GM12878 (cell line): ENCODE data around the gene SLC30A4. TPM values are rescaled to one million over a fixed set of nuclear protein-coding genes. Genes with fewer than 3 reads are reported as not detected.

Experiments used
- ATAC-seq: fragments of 200-7000 bp; cut with Tn5 transposase; 3 replicates; pipeline ENCODE4 v1.9.1; 2020; ENCODE audit warnings: mild to moderate bottlenecking, moderate library complexity
- BruUV-seq: library from RNA; stranded (reverse); fragments of 400-500 nt; replicated peaks from 2 replicates; lab custom pipeline; 2021; lab: Mats Ljungman, UMichigan
- CTCF ChIA-PET: fragments of 300-600 bp; sonication (Branson Sonifier 250); formaldehyde crosslinking; extraction: SDS; loops from one replicate; lab custom pipeline; 2021; ENCODE audit warnings: inconsistent platforms; lab: Yijun Ruan, JAX
- POLR2A ChIA-PET: fragments of 350-600 bp; formaldehyde crosslinking; extraction: SDS; loops from one replicate; lab custom pipeline; 2021; ENCODE audit warnings: inconsistent platforms; lab: Charles Lee
- RAD21 ChIA-PET: fragments of 300-600 bp; sonication (Branson Sonifier 250); formaldehyde crosslinking; loops from one replicate; lab custom pipeline; 2023; ENCODE audit warnings: antibody characterized with exemption; ENCODE audit not compliant: unreplicated experiment; lab: Charles Lee
- SMC1A ChIA-PET: fragments of 300-600 bp; sonication (Branson Sonifier 250); formaldehyde crosslinking; loops from one replicate; lab custom pipeline; 2023; ENCODE audit not compliant: unreplicated experiment, uncharacterized antibody; lab: Charles Lee
- DNase-seq: peaks from one replicate; pipeline ENCODE4 v3.0.0-alpha.2; 2011; ENCODE audit warnings: low read depth, low spot score
- FAIRE-seq: peaks from 3 replicates; lab custom pipeline; 2011; peaks lifted over from hg19 to GRCh38; lab: Jason Lieb, UNC
- H2AFZ ChIP-seq: 2 replicates; pipeline ENCODE4 v1.6.0; 2011; ENCODE audit warnings: low read depth, low read length, control low read depth; ENCODE audit not compliant: control insufficient read depth
- H3K27ac ChIP-seq: 2 replicates; pipeline ENCODE4 v1.5.1; 2011; ENCODE audit warnings: control low read depth; ENCODE audit not compliant: control insufficient read depth, insufficient read depth
- H3K27me3 ChIP-seq, 2 experiments: replicated peaks in 1 of 2; 2 replicates each; pipeline versions ENCODE4 v1.6.0 to v1.6.1; 2011; ENCODE audit warnings: low read length in 1 of 2; ENCODE audit not compliant: control insufficient read depth in 2 of 2, insufficient read depth in 2 of 2
- H3K36me3 ChIP-seq, 2 experiments: 2 replicates each; pipeline ENCODE4 v1.5.1; 2011; ENCODE audit warnings: low read length in 1 of 2; ENCODE audit not compliant: control insufficient read depth in 2 of 2, insufficient read depth in 2 of 2
- H3K4me1 ChIP-seq: 2 replicates; pipeline ENCODE4 v1.6.1; 2011; ENCODE audit warnings: mild to moderate bottlenecking, low read length, moderate library complexity, mixed read lengths; ENCODE audit not compliant: control insufficient read depth, insufficient read depth
- H3K4me2 ChIP-seq: 2 replicates; pipeline ENCODE4 v1.6.0; 2011; ENCODE audit warnings: control low read depth; ENCODE audit not compliant: control insufficient read depth, insufficient read depth
- H3K4me3 ChIP-seq: fragments of 200-600 bp; sonication (generic); 2 replicates; pipeline ENCODE4 v1.5.1; 2016
- H3K79me2 ChIP-seq: 2 replicates; pipeline ENCODE4 v1.6.0; 2011; ENCODE audit warnings: low read length; ENCODE audit not compliant: control insufficient read depth, insufficient read depth
- H3K9ac ChIP-seq: 2 replicates; pipeline ENCODE4 v1.8.0; 2011; ENCODE audit warnings: low read length, control low read depth, mixed read lengths; ENCODE audit not compliant: control insufficient read depth, insufficient read depth
- H3K9me3 ChIP-seq: replicated peaks from 3 replicates; pipeline ENCODE4 v1.5.1; 2011; ENCODE audit warnings: mild to moderate bottlenecking, low read length; ENCODE audit not compliant: control insufficient read depth, insufficient read depth
- H4K20me1 ChIP-seq: 2 replicates; pipeline ENCODE4 v1.6.0; 2011; ENCODE audit not compliant: control insufficient read depth, insufficient read depth
- IKZF2 ChIP-seq, 2 experiments: fragments of 450-650 bp; IDR thresholded peaks; 2 replicates each; pipeline ENCODE4 v1.6.1; 2017; ENCODE audit warnings: mild to moderate bottlenecking in 2 of 2, moderate library complexity in 2 of 2
- IRF3 ChIP-seq: fragments of 450-650 bp; IDR thresholded peaks from 2 replicates; pipeline ENCODE4 v1.6.1; 2014; ENCODE audit warnings: mild to moderate bottlenecking
- POLR2A ChIP-seq: IDR thresholded peaks from 2 replicates; pipeline ENCODE4 v1.6.1; 2011; ENCODE audit warnings: low read depth, mild to moderate bottlenecking, low read length
- RELA ChIP-seq: fragments of 450-650 bp; IDR thresholded peaks from 2 replicates; pipeline ENCODE4 v1.8.0; 2014; ENCODE audit warnings: borderline replicate concordance; ENCODE audit not compliant: partially characterized antibody
- YBX1 ChIP-seq: fragments of 450-650 bp; IDR thresholded peaks from 2 replicates; pipeline ENCODE4 v1.6.1; 2016; ENCODE audit warnings: antibody characterized with exemption
- WGBS: methylation state at CpG from one replicate; pipeline ENCODE4 v1.1.6; 2016; ENCODE audit warnings: low lambda C conversion rate; ENCODE audit not compliant: insufficient replicate concordance, insufficient coverage; ENCODE audit errors: missing lambda C conversion rate; 5-methylcytosine and 5-hydroxymethylcytosine counted together
- in situ Hi-C: fragments of 300-500 bp; cut with MboI; formaldehyde crosslinking; loops from 9 replicates; pipeline ENCODE4 v1.14.3; 2018; ENCODE audit warnings: mixed read lengths
- intact Hi-C: fragments of 100-400 bp; cut with micrococcal nuclease; formaldehyde crosslinking; loops from one replicate; pipeline ENCODE4 v1.14.2; 2022; ENCODE audit not compliant: unreplicated experiment
- polyA plus RNA-seq, 11 experiments: library from polyadenylated mRNA; depleted of rRNA in 4 of 11; unstranded in 6 of 11; stranded (reverse) in 5 of 11; fragments of >200 nt; fragmentation: Nextera tagmentation in 4 of 11; fragmentation: Illumina TruSeq in 1 of 11; extraction: Ambion mirVana in 4 of 11; extraction: Trizol in 1 of 11; gene quantifications; 1 replicate in 1 of 11; 2 replicates in 10 of 11; pipeline versions ENCODE4 v1.2.1 to v1.2.3, GENCODE V29; 2011 to 2016; ENCODE audit warnings: inconsistent platforms in 2 of 11, missing spikeins in 2 of 11, low read depth in 1 of 11
- total RNA-seq, 4 experiments: library from RNA; depleted of rRNA in 3 of 4; stranded (reverse); fragments of >200 nt in 3 of 4; fragmentation: Illumina TruSeq in 1 of 4; extraction: Trizol in 1 of 4; gene quantifications; 2 replicates each; pipeline versions ENCODE4 v1.2.1 to v1.2.3, GENCODE V29; 2013 to 2021

The SLC30A4 gene
- total and polyA plus RNA-seq, 10 of the 15 experiments (the other 5 are each of a cell fraction or from before 2014, with no cell fraction given): 0.05 to 0.31 (median 0.20) TPM

GRCh38 chr15:45457220-45457619 lies 65.3 kb downstream of the SLC30A4 start:
- no peak for FAIRE-seq
- Histone ChIP-seq H3K9ac (0 out of 2 replicates have a peak overlapping the region, but pooled peaks have one; percentile 5), H3K36me3 (no peaks in the 10 kb centered on the region), H4K20me1 (no peaks in the 10 kb centered on the region), H2AFZ (peak overlapping the region; percentile 62), H3K4me2 (peak overlapping the region; percentile 39; the same call in 1 of the 2 replicates), H3K27me3 (no peaks in the 10 kb centered on the region), H3K27ac (no peak overlapping the region), H3K4me1 (peaks cover 24% of the 10 kb centered on the region), H3K9me3 (no peaks in the 10 kb centered on the region), H3K79me2 (no peaks in the 10 kb centered on the region), H3K4me3 (no peak overlapping the region)
- no TSS peak for BruUV-seq
- WGBS: 0% methylated on average over 5 of the region's 5 CpGs
- ATAC-seq: peak; percentile 17
- TF ChIP-seq IRF3 (no peak), POLR2A (no peak), RELA (no peak), YBX1 (no peak), IKZF2 (IDR thresholded peaks at IDR 0.05) (no peak)
- no peak for DNase-seq
- intact Hi-C loops: loop anchor here (2.0 to 10.0 kb wide), 4 partner anchors 35 to 294 kb away; a partner anchor contains a TSS
- ChIA-PET CTCF (interaction anchor here (0.7 to 8.2 kb wide), 51 partner anchors 15 to 339 kb away, joined by 3 to 245 read pairs (median 4); partner anchors contain the start of genes BLOC1S6 and SQOR), RAD21 (interaction anchor here (0.7 to 4.9 kb wide), 22 partner anchors 15 to 420 kb away, joined by 3 to 83 read pairs (median 4); partner anchors contain the start of gene BLOC1S6), POLR2A (no interaction called here), SMC1A (interaction anchor here (0.6 to 4.7 kb wide), 31 partner anchors 16 to 293 kb away, joined by 3 to 115 read pairs (median 4); partner anchors contain the start of gene BLOC1S6)
- in situ Hi-C loops: loop anchor here (5.0 kb wide), 1 partner anchor 155 kb away; no protein-coding TSS in a partner anchor
